HG03469 (cell line): ENCODE data around the gene TYW5.
"Not testable (repeated sequence)": the region's sequence is repeated elsewhere in the genome, so short reads cannot be mapped to it uniquely, and the experiment has no call there.

Source experiments
- ATAC-seq: cut with Tn5 transposase; IDR thresholded peaks from one replicate; pipeline ENCODE4 v1.9.1; 2021; ENCODE audit warnings: mild to moderate bottlenecking, moderate library complexity, moderate number of reproducible peaks; ENCODE audit not compliant: unreplicated experiment

Gene TYW5

DNA sequence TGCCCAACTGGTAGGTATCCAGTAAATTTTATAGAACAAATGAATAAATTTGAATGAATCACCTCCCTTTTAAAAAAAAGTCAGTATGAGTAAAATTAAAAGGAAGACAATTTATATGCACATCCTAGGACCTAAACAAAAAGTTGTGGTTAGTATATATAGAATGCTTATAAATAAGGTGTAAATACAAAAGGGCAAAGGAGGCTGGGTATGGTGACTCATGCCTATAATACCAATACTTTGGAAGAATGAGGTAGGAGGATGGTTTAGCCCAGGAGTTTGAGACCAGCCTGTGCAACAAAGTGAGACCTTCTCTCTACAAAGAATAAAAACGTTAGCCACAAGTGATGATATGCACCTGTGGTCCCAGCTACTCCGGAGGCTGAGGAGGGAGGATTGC lies 31.4 kb downstream of the TYW5 start:
- ATAC-seq: no peak

DNA sequence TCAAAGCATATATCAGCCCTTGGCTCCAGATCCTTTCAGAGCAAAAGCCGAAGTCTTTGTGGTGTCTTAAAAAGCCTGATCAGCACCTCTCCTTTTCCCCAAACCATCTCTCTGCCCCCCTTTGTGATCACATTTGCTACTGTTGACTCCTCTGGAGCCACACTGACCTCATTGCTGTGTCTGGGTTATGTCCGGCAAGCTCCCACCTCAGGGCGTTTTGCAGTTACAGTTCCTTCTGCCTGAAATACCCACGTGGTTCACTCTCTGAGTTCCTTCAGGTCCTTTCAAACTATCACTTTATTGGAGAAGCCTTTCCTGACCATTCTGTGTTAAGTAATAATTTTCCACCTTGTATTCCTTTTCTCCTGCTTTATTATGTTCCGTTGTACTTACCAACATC lies 32.4 kb downstream of the TYW5 start:
- ATAC-seq: no peak

DNA sequence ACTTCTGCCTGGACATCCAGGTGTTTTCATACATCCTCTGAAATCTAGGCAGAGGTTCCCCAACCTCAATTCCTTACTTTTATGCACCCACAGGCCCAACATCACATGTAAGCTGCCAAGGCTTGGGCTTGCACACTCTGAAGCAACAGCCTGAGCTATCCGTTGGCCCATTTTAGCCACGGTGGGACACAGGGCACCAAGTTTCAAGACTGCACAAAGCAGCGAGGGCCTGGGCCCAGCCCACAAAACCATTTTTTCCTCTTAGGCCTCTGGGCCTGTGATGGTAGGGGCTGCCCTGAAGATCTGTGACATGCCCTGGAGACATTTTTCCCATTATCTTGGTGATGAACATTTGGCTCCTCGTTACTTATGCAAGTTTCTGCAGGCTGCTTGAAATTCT lies 38.3 kb downstream of the TYW5 start:
- ATAC-seq: no peak

DNA sequence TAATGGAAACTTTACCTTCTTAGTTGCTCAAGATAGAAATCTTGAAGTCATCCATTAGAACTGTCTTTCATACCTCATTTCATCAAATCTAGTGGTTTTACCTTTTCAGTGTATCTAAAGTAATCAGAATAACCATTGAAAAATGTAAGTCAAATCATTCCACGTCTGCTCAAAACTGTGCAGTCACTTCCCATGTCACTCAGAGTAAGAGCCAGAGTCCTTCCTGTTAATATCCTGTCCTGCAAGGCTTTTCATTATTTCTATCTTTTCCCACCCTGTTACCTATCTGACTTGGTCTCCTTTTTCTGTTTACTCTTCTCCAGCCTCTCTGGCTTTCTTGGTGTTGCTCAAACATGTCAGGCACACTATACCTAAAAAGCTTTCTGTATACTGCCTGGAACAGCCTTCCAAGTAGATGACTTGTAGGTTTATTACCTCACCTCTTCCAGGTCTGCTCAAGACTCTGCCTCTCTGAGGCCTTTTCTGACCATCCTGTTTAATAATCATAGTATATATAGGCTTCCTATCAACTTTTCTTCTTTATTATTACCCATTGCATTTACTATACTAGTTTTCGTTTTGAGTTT lies 40.8 kb downstream of the TYW5 start:
- ATAC-seq: no peak

DNA sequence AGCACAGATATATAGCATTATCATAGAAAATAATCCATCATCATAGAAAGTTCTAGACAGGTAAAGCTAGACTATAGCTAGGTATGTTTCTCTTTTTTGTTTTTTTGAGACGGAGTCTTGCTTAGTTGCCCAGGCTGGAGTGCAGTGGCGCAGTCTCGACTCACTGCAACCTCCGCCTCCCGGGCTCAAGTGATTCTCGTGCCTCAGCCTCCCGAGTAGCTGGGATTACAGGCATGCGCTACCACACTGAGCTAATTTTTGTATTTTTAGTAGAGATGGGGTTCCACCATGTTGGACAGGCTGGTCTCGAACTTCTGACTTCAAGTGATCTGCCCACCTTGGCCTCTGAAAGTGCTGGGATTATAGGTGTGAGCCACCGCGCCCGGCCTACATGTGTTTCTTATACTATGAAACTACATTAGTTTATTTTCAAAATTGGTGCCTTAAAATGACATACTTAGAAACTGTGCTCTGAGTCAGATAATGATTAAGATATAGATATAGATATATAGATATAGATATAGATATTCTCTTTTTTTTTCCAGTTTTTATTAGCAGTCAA lies 42.7 kb downstream of the TYW5 start:
- not testable (repeated sequence) for ATAC-seq

DNA sequence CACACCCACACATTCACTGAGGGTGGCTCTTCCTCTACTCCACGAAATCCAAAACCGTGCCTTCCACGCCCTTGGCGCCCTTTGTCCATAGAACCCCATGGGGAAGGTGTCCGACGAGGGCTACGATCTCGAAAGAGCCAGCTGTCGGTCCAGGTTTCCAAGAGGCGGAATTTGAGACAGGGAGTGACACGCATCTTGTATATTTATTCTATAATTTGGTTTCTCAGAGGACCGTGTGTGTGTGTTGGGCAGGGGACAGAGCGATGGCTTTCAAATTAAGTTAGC lies 43.5 kb downstream of the TYW5 start:
- ATAC-seq: no peak

DNA sequence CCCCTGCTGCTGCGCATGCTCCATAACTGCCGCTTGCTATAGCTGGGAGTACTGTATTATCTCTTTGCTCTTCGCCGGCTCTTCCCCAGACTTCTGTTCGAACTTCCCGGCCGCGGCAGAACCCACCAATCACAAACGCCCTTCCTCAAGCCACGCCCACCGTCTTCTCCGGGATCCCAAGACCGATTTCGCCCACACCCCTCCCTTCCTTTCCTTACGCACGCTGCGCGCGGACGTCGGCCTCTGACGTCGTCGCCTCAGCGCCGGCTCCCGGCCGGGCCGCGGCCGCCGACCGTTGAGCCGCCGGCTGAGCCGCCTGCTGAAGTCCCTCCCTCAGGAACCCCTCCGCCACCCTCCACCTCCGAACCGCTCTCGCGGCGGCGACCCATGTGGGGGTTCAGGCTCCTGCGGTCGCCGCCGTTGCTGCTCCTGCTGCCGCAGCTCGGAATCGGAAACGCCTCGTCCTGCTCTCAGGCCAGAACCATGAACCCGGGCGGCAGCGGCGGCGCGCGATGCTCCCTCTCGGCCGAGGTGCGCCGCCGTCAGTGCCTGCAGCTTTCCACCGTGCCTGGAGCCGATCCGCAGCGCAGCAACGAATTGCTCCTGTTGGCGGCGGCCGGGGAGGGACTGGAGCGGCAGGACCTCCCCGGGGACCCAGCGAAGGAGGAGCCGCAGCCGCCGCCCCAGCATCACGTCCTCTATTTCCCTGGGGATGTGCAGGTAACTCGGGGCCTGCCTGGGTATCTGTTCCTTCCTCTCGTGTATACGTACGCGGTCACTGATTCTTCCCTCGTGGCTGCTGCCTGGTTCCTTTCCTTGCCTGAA lies 44.0 kb downstream of the TYW5 start, which contains the start of gene C2orf69:
TSS of gene C2orf69 (plus strand) at position 242 of the 825 bp plus-strand sequence. CDS start at position 388, 146 bp downstream.
- ATAC-seq: peak; percentile 70

DNA sequence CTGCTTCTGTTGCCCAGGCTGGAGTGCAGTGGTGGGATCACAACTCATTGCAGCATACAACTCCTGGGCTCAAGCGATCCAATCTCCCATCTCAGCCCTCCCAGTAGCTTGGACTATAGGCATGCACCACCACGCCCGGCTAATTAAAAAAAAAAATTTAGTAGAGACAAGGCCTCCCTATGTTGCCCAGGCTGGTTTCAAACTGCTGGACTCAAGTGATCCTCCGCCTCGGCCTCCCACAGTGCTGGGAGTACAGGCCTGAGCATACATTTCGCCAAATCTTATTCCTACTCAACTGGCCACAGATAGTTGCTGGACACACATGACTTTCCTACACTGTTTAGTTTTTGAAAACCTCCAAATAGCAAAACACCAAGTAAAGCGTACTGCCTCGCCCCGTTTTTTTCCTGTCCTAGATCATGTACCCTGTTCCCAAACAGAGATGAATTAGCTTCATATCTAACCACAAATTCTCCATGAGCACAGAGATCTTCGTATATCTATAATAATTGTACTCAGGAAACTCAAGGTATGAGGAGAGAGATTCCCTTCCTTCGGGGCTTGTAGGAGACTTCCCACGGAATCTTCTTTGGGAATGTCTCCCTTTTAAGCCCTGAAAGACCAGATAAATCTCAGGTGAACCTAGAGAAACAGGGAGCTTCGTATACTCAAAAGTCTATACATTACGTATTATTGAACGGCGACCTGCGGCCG lies 44.8 kb downstream of the TYW5 start:
- ATAC-seq: no peak

DNA sequence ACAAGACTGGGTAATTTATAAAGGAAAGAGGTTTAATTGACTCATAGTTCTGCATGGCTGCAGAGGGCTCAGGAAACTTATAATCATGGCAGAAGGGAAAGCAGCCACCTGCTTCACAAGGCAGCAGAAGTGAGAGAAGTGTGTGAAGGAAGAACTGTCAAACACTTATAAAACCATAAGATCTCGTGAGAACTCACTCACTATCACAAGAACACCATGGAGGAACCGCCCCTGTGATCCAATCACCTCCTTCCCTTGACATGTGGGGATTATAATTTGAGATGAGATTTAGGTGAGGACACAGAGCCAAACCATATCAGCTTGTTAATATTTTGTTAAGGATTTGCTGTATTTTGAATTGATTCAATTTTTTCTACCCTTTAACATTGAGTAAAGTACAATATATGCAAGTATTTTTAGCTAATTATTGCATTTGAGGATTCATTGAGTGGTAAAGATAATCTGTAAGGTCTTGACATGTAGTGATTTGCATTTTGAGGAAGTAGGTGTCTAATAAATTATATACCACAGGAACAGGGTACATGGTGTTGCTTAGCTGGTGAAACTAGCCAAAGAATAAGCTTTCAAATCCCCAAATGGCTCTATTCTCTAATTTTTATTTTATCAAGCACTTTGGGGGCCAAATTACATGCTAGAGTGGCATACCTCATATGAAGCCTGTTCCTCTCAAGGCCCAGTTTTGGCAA lies 48.1 kb downstream of the TYW5 start:
- no peak for ATAC-seq

DNA sequence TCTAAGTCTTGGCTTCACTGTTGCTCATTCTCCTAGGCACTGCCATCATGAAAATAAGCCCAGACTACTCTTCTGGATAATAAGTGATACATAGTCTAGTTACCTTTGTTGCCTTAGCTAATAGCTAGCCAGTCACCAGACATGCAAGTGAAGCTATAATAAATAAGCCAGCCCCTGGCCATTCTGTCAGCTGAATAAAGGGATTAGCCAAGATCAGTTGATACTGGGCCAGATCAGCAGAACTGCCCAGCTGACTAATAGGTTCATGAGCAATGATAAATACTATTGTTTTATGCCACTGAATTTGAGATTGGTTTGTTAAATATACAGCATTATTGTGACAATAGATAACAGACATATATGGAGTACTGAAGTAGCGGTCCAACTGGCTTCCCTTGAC lies 52.2 kb downstream of the TYW5 start:
- no peak for ATAC-seq

DNA sequence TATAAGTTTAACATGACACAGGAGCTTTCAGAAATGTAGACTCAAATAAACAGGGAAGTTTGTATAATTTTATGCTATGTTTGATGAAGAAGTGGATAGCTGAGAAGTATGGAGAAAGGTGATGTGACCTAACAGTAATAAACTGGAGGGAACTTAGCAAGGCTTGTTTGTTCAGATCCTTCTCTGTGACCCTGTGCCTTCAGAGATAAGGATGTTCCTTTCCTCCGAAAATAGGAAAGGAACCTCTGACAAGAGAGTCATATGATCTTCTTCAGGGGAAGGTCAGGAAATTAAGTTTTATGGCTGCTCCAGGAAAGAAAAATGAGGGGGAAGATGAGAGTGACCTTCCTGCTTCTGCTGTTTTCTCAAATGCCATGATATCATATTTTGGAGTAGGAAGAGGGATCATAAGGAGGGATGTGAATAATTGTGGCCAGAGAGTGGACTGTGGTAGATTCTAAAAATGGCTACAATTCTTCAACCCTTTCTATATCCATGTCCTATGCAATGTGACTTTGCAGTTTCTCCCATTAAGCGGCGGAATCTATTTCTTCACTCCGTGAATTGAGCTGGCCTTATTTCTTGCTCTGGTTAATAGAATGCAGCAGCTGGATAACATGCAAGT lies 52.7 kb downstream of the TYW5 start:
- no peak for ATAC-seq

DNA sequence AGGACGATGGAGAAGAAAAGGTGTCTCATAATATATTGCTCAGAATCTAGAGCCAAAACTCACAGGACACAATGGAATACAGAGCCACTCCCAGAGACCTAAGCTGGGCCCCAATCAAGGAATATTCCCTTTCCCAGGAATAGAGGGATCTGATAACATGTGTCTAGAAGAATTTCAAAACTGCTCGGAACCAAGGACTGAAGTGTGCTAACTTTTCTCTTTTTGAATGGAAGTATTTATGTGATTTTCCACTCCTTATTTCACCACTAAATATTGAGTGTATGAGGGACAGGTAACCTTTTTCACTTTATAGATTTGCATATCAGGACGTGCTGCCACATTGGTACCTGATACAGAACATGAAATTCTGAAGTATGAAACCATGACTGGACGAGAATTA lies 53.3 kb downstream of the TYW5 start:
- no peak for ATAC-seq

DNA sequence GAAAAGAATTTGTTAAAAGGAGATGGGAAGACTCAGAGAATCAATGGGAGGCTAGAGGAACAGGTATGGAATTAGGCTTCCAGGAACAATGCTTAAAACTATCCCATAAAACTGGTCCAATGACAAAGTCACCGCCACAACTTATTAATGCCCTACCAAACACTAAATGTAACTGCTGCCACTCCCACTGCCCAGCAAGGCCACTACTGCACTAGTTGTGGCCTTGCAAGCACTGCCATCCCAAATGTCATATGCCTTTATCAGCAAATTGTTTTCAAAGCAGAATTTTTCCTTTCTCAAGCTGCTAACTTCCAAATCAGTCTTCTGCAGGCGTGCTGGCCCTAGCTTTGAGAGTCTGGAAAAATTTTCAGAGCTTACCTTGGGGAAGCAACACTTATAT lies 58.7 kb downstream of the TYW5 start:
- no peak for ATAC-seq

DNA sequence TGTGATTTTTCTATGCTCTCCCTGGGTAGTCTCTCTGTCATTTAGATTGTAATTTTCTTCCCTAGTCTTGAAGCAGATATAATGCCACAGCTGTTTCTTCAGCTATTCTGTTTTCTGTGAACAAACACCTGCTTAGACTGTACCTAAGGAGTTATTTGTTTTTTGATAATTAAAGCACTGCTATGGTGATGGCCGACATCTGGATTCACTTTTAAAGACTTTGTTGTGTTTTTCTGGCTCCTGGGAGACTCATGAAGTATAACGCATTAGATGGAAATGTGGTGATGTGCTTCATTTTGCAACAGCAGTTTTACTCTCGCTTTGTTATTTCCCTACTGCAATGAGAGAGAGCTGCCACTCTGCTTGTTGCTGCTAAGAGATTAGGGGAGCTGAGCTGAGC lies 59.9 kb downstream of the TYW5 start:
- no peak for ATAC-seq

DNA sequence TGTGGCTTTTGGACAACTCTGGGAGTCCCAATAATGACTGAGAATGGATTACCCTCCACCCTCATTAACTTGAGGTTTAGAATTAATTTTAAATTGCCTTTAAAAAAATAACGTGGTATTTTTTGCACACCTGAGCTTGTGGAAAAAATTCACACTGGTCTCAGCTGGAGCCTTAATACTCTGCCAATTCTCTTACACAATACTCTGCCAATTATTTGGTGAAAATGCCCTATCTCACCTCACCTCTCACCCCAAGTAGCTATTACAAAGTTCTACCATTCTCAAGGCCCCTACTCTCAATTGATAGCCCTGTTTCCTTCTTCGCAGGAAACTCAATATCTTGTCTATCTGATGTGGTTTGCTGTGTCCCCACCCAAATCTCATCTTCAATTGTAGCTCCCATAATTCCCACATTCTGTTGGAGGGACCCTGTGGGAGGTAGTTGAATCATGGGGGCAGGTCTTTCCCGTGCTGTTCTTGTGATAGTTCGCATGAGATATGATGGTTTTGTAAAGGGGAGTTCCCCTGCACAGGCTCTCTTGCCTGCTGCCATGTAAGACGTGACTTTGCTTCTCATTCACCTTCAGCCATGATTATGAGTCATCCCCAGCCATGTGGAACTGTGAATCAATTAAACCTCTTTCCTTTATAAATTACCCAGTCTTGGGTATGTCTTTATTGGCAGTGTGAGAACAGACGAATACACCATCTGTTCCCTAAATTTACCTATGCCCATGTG lies 71.6 kb downstream of the TYW5 start:
- no peak for ATAC-seq

DNA sequence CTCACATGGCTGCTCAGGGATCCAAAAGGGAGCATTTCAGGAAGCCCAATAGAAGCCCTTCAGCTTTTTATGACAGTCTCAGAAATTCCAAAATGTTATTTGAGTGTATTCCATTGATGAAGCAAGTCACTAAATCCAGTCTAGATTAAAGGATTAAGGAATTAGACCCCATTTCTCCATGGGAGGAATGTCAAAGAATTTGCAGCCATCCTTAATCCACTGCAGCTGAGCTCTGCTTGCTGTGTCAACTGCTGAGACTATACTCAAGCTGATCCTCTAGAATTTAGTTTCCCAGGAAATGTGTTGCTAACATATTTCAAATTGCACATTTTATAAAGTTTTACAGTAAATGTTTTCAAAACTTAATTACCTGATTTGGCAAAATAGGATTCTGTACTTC lies 72.6 kb downstream of the TYW5 start:
- no peak for ATAC-seq
